Measurements from ENCODE around the gene MXRA8. TPM values are rescaled to one million over a fixed set of nuclear protein-coding genes. Genes with fewer than 3 reads are reported as not detected.

MXRA8 gene
- total RNA-seq, 4 donors from 2014 or later: 48.8 to 226 (median 163) TPM

- TF ChIP-seq, protein P1, sequence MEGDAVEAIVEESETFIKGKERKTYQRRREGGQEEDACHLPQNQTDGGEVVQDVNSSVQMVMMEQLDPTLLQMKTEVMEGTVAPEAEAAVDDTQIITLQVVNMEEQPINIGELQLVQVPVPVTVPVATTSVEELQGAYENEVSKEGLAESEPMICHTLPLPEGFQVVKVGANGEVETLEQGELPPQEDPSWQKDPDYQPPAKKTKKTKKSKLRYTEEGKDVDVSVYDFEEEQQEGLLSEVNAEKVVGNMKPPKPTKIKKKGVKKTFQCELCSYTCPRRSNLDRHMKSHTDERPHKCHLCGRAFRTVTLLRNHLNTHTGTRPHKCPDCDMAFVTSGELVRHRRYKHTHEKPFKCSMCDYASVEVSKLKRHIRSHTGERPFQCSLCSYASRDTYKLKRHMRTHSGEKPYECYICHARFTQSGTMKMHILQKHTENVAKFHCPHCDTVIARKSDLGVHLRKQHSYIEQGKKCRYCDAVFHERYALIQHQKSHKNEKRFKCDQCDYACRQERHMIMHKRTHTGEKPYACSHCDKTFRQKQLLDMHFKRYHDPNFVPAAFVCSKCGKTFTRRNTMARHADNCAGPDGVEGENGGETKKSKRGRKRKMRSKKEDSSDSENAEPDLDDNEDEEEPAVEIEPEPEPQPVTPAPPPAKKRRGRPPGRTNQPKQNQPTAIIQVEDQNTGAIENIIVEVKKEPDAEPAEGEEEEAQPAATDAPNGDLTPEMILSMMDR (IDR thresholded peaks at IDR 0.05; ENCODE audit: low read depth): no peak
These were observed 24.7 kb downstream of the MXRA8 start for GRCh38 chr1:1333551-1334241.

GRCh38 chr1:1332774-1333480 is 25.4 kb downstream of the MXRA8 start:
- TF ChIP-seq, protein P1 (IDR thresholded peaks at IDR 0.05; ENCODE audit: low read depth): no peak

DNA sequence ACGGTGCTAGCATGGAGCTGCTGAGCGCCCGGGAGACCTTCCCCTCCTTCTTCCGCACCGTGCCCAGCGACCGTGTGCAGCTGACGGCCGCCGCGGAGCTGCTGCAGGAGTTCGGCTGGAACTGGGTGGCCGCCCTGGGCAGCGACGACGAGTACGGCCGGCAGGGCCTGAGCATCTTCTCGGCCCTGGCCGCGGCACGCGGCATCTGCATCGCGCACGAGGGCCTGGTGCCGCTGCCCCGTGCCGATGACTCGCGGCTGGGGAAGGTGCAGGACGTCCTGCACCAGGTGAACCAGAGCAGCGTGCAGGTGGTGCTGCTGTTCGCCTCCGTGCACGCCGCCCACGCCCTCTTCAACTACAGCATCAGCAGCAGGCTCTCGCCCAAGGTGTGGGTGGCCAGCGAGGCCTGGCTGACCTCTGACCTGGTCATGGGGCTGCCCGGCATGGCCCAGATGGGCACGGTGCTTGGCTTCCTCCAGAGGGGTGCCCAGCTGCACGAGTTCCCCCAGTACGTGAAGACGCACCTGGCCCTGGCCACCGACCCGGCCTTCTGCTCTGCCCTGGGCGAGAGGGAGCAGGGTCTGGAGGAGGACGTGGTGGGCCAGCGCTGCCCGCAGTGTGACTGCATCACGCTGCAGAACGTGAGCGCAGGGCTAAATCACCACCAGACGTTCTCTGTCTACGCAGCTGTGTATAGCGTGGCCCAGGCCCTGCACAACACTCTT is 26.2 kb downstream of the MXRA8 start:
- TF ChIP-seq, protein P1 (IDR thresholded peaks at IDR 0.05; ENCODE audit: low read depth): no peak

DNA sequence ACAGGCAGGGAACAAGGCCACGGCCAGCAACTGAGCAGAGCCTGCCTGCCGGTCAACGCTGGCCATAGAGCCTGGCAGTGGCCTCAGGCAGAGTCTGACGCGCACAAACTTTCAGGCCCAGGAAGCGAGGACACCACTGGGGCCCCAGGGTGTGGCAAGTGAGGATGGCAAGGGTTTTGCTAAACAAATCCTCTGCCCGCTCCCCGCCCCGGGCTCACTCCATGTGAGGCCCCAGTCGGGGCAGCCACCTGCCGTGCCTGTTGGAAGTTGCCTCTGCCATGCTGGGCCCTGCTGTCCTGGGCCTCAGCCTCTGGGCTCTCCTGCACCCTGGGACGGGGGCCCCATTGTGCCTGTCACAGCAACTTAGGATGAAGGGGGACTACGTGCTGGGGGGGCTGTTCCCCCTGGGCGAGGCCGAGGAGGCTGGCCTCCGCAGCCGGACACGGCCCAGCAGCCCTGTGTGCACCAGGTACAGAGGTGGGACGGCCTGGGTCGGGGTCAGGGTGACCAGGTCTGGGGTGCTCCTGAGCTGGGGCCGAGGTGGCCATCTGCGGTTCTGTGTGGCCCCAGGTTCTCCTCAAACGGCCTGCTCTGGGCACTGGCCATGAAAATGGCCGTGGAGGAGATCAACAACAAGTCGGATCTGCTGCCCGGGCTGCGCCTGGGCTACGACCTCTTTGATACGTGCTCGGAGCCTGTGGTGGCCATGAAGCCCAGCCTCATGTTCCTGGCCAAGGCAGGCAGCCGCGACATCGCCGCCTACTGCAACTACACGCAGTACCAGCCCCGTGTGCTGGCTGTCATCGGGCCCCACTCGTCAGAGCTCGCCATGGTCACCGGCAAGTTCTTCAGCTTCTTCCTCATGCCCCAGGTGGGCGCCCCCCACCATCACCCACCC is 27.0 kb downstream of the MXRA8 start, which contains the start of gene TAS1R3:
TSS of gene TAS1R3 (plus strand) at position 213 of the 898 bp plus-strand sequence. CDS start at position 279, 66 bp downstream.
- TF ChIP-seq, protein P1 (IDR thresholded peaks at IDR 0.05; ENCODE audit: low read depth): no peak

GRCh38 chr1:1330366-1331067 is 27.8 kb downstream of the MXRA8 start:
- TF ChIP-seq, protein P1 (IDR thresholded peaks at IDR 0.05; ENCODE audit: low read depth): no peak

DNA sequence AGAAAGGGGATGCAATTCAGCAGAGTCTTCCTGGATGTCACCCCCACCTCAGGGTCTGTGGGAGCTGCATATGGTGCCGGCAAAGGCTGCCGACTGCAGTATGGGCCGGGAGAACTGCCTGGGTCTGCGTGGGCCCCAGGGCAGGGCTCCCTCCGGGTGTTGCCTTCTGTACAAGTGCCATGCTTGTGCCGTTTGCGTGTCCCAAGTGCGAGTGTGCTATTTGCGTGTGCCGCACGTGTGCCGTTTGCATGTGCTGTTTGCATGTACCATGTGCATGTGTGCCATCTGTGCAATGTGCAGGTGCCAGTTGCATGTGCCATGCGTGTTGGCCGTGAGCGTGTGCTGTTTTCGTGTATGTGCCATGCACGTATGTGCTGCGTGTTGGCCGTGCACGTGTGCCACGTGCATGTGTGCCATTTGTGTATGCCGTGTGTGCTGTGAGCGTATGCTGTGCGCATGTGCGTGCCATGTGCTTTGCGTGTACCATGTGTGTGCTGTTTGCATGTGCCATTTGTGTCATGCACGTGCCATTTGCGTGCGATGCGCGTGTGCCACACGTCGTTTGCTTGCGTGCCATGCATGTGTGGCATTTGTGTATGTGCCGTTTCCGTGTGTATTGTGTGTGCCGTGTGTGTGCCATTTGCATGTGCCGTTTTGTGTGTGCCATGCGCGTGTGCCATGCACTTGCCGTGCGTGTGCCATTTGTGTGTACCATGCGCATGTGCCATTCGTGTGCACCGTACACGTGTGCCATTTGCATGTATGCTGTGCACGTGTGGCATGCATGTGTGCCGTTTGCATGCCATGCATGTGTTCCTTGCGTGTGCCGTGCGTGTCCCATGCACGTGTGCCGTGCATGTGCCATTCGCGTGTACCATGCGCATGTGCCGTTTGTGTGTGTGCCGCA is 28.8 kb downstream of the MXRA8 start:
- TF ChIP-seq, protein P1 (IDR thresholded peaks at IDR 0.05; ENCODE audit: low read depth): no peak

Measured in subcutaneous adipose tissue (tissue), 4 donors.